ENCODE measurements around the gene PRDX2. TPM values are rescaled to one million over a fixed set of nuclear protein-coding genes. Genes with fewer than 3 reads are reported as not detected.

Gene PRDX2
- total RNA-seq, 3 donors from 2014 or later, result 225 to 266 (median 256) TPM

GRCh38 chr19:12788042-12788681 lies 13.4 kb downstream of the PRDX2 start:
- no peak for ATAC-seq
- TF ChIP-seq, protein P1, sequence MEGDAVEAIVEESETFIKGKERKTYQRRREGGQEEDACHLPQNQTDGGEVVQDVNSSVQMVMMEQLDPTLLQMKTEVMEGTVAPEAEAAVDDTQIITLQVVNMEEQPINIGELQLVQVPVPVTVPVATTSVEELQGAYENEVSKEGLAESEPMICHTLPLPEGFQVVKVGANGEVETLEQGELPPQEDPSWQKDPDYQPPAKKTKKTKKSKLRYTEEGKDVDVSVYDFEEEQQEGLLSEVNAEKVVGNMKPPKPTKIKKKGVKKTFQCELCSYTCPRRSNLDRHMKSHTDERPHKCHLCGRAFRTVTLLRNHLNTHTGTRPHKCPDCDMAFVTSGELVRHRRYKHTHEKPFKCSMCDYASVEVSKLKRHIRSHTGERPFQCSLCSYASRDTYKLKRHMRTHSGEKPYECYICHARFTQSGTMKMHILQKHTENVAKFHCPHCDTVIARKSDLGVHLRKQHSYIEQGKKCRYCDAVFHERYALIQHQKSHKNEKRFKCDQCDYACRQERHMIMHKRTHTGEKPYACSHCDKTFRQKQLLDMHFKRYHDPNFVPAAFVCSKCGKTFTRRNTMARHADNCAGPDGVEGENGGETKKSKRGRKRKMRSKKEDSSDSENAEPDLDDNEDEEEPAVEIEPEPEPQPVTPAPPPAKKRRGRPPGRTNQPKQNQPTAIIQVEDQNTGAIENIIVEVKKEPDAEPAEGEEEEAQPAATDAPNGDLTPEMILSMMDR (IDR thresholded peaks at IDR 0.05), result no peak
- no peak overlapping the region for H3K4me3 ChIP-seq
- H3K9me3 ChIP-seq, result no peaks in the 10 kb centered on the region
- intact Hi-C loops (cut with DNase I, micrococcal nuclease), result no loop called here
- no peaks in the 10 kb centered on the region for H3K36me3 ChIP-seq (ENCODE audit: low read depth)
- peaks cover 59% of the 10 kb centered on the region for H3K4me1 ChIP-seq (ENCODE audit: low read depth)
- peak in 1 of 3 donors; percentile 28 for DNase-seq

DNA sequence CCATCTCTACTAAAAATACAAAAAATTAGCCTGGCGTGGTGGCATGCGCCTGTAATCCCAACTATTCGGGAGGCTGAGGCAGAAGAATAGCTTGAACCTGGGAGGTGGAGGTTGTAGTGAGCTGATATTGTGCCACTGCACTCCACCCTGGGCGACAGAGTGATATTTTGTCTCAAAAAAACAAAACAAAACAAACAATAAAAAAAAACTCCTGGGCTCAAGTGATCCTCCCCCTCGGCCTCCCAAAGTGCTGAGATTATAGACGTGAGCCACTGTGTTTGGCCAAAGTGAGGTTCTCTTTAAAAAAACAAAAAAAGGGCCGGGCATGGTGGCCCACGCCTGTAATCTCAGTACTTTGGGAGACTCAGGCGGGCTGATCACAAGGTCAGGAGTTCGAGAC lies 14.1 kb downstream of the PRDX2 start:
- ATAC-seq (no peak), DNase-seq (peak in 1 of 3 donors; percentile 21)
- no peaks in the 10 kb centered on the region for H3K36me3 ChIP-seq (ENCODE audit: low read depth)
- H3K4me1 ChIP-seq (ENCODE audit: low read depth), result peaks cover 64% of the 10 kb centered on the region
- intact Hi-C loops (cut with DNase I, micrococcal nuclease), result no loop called here
- H3K4me3 ChIP-seq, result no peak overlapping the region
- TF ChIP-seq, protein P1 (IDR thresholded peaks at IDR 0.05), result no peak
- no peaks in the 10 kb centered on the region for H3K9me3 ChIP-seq

DNA sequence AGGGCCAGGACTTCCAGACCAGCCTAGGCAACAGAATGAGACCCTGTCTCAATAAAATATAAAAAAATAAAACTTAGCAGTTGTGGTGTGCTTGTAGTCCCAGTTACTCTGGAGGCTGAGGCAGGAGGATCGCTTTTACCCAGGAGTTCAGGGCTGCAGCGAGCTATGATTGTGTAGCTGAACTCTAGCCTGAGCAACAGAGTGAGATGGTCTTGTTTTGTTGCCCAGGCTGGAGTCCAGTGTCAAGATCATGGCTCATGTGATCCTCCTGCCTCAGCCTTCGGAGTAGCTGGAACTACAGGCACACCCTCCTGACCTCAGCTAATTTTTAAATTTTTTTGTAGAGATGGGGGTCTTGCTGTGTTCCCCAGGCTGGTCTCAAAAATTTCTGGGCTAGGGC lies 14.6 kb downstream of the PRDX2 start:
- Histone ChIP-seq H3K36me3 (ENCODE audit: low read depth) (no peaks in the 10 kb centered on the region), H3K4me3 (no peak overlapping the region), H3K4me1 (ENCODE audit: low read depth) (peaks cover 66% of the 10 kb centered on the region), H3K9me3 (no peaks in the 10 kb centered on the region)
- DNase-seq (peak in 1 of 3 donors; percentile 32), ATAC-seq (no peak)
- intact Hi-C loops (cut with DNase I, micrococcal nuclease), result no loop called here
- TF ChIP-seq, protein P1 (IDR thresholded peaks at IDR 0.05), result no peak

DNA sequence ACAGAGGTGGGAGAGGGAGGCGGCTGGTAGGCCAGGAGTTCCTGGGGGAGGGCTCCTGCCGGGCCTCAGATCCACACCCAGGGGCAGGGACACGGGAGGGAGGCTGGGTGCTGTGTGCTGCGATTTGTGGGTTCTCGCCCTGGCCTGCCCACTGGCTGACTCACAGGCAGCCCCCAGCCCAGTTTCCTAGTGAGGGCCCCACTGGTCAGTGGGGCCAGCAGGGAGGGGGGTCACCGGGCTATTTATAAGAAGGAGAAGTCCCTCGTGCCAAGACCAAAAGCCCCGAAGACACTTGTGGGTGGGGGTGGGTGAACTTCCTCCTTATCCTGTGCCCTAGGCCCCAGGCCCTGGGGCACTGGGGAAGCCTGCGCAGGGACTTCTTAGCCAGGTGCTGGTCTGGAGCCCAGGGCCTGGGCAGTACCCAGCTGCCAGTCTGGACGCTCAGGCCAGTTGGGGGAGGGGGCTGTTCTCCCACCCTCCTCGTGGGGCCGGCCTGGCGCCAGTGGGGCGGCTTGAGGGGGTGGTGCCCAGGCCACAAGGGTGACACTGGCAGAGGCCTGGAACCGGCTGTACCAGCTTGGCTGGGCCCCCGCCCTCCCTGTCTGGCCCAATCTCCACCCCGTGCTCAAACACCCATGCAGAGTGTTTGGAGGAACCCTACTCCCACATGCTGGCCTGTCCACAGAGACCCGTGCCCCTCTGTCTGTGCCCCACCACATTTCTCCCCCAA lies 15.3 kb downstream of the PRDX2 start:
- DNase-seq (peak; percentile 87 to 89 (median 89)), ATAC-seq (peak; percentile 11)
- peaks cover 68% of the 10 kb centered on the region for H3K4me1 ChIP-seq (ENCODE audit: low read depth)
- H3K4me3 ChIP-seq, result no peak overlapping the region
- intact Hi-C loops (cut with DNase I, micrococcal nuclease), result no loop called here
- H3K36me3 ChIP-seq (ENCODE audit: low read depth), result no peaks in the 10 kb centered on the region
- TF ChIP-seq, protein P1 (IDR thresholded peaks at IDR 0.05), result no peak
- no peaks in the 10 kb centered on the region for H3K9me3 ChIP-seq

GRCh38 chr19:12785431-12786031 lies 16.1 kb downstream of the PRDX2 start:
- TF ChIP-seq, protein P1 (IDR thresholded peaks at IDR 0.05), result no peak
- Histone ChIP-seq H3K36me3 (ENCODE audit: low read depth) (no peaks in the 10 kb centered on the region), H3K9me3 (no peaks in the 10 kb centered on the region), H3K4me3 (no peak overlapping the region), H3K4me1 (ENCODE audit: low read depth) (peaks cover 65% of the 10 kb centered on the region)
- intact Hi-C loops (cut with DNase I, micrococcal nuclease), result no loop called here
- ATAC-seq, result no peak
- peak in 2 of 3 donors; percentile 46 to 65 for DNase-seq
